Heart left ventricle (tissue), 16 donors: ENCODE measurements around the gene CETN2. TPM values are rescaled to one million over a fixed set of nuclear protein-coding genes. Genes with fewer than 3 reads are reported as not detected.

Experiments
- ATAC-seq, 4 donors: fragments of 200-7000 bp; cut with Tn5 transposase; one replicate each; pipeline ENCODE4 v1.9.1; 2020 to 2022; ENCODE audit warnings: moderate library complexity in 4 of 4, mild to moderate bottlenecking in 3 of 4, moderate number of reproducible peaks in 1 of 4
- DNase-seq, 5 donors: peaks; one replicate each; pipeline ENCODE4 v3.0.0-alpha.2; 2020
- H3K27ac ChIP-seq, 12 donors: fragments of 200-600 bp; sonication (generic) in 4 of 12; one replicate each; pipeline versions ENCODE4 v1.5.0 to v1.8.0; 2016 to 2022; ENCODE audit warnings: mild to moderate bottlenecking in 2 of 12
- H3K27me3 ChIP-seq, 9 donors: fragments of 200-600 bp; sonication (generic) in 2 of 9; one replicate each; pipeline versions ENCODE4 v1.5.1 to v1.8.0; 2016 to 2022; ENCODE audit warnings: mild to moderate bottlenecking in 3 of 9
- H3K36me3 ChIP-seq, 9 donors: fragments of 200-600 bp; sonication (generic) in 2 of 9; one replicate each; pipeline versions ENCODE4 v1.5.0 to v1.8.0; 2018 to 2022; ENCODE audit warnings: mild to moderate bottlenecking in 2 of 9
- H3K4me1 ChIP-seq, 12 donors: fragments of 200-600 bp; sonication (generic) in 4 of 12; one replicate each; pipeline versions ENCODE4 v1.5.0 to v1.8.0; 2016 to 2022; ENCODE audit warnings: mild to moderate bottlenecking in 3 of 12
- H3K4me3 ChIP-seq, 12 donors: fragments of 200-600 bp; sonication (generic) in 4 of 12; one replicate each; pipeline versions ENCODE4 v1.5.0 to v1.8.0; 2017 to 2022; ENCODE audit warnings: mild to moderate bottlenecking in 9 of 12, moderate library complexity in 4 of 12
- H3K9me3 ChIP-seq, 12 donors: fragments of 200-600 bp; sonication (generic) in 4 of 12; one replicate each; pipeline versions ENCODE4 v1.5.0 to v1.8.0; 2016 to 2022; ENCODE audit warnings: mild to moderate bottlenecking in 1 of 12
- CTCF ChIP-seq, 12 donors: fragments of 200-600 bp; sonication (generic) in 4 of 12; IDR thresholded peaks; one replicate each; pipeline versions ENCODE4 v1.5.0 to v1.8.0; 2018 to 2022; ENCODE audit warnings: antibody characterized with exemption in 12 of 12, mild to moderate bottlenecking in 5 of 12
- POLR2A ChIP-seq, 2 donors: fragments of 450-650 bp; IDR thresholded peaks; one replicate each; pipeline ENCODE4 v1.6.1; 2017; ENCODE audit warnings: antibody characterized with exemption in 2 of 2, mild to moderate bottlenecking in 2 of 2, moderate library complexity in 2 of 2
- WGBS, 4 donors: extraction: QIAGEN DNeasy Blood & Tissue Kit in 2 of 4; methylation state at CpG; one replicate each; pipeline versions ENCODE4 v1.1.5 to v1.1.7; 2013 to 2018; 5-methylcytosine and 5-hydroxymethylcytosine counted together
- intact Hi-C, 10 donors: fragments of 100-400 bp; cut with DNase I; formaldehyde crosslinking; loops; one replicate each; pipeline versions ENCODE4 v1.11.1 to v1.14.2; 2022
- polyA plus RNA-seq, 2 donors: library from polyadenylated mRNA; stranded (reverse); fragments of 200-250 nt; gene quantifications; one replicate each; pipeline ENCODE4 v1.2.3, GENCODE V29; 2013
- total RNA-seq, 9 donors: library from RNA; depleted of rRNA in 2 of 9; stranded (reverse); fragments of >200 nt in 2 of 9; fragmentation: NEBNext Ultra II Directional in 3 of 9; extraction: Animal tissue kit (Norgen Biotek cat#: 25700) in 3 of 9; gene quantifications; one replicate each; pipeline versions ENCODE4 v1.1.0 to v1.2.4, GENCODE V29; 2016 to 2023
- donor health status: ischemic (EF 13 %, LVEDD 7.1; RV severe dilation, severe dysfunction).
- donor health status: healthy with polysubstance abuse.
- donor health status: DM: no; HTN: yes; CAD: no.
- donor health status: DM: no; HTN: no; CAD: no.
- donor health status: ischemic (EF 25% LVEDD 6.9; RV normal size, moderate dysfunction).
- donor health status: ischemic (EF 25% LVEDD 5.7; RV mildly dilated, moderate dysfunction).
- donor health status: healthy.
- donor health status: DM: yes; HTN: yes; CAD: no.
- donor health status: ischemic (EF 35%, LVEDD 5.7; RV mildly dilated, moderate dysfunction).
- donor health status: nonischemic (EF 11% LVEDD 7.7; RV severe dilation, severe dysfunction).
- donor health status: DM: yes; HTN: yes; CAD: no.
- donor health status: PGD.
- donor health status: ischemic (EF 29% LVEDD 5.4; RV normal size, mild dysfunction).
- donor health status: nonischemic (EF 23%, LVEDD 6.1; RV moderate dilation, normal function).

Gene CETN2
- total and polyA plus RNA-seq, 11 donors = 18.8 to 37.0 (median 25.8) TPM

GRCh38 chrX:152823657-152824056, 6.9 kb downstream of the CETN2 start:
- H3K4me3 ChIP-seq = no peak overlapping the region

GRCh38 chrX:152822383-152823086, 8.0 kb downstream of the CETN2 start:
- peaks cover 0 to 26% (median 0%) of the 10 kb centered on the region in 9 donors for H3K27me3 ChIP-seq
- intact Hi-C loops = loop anchor here in 2 of 10 donors (5.0 to 10.0 kb wide), 2 partner anchors 1068 to 1070 kb away; no protein-coding TSS in a partner anchor
- DNase-seq = no peak
- H3K9me3 ChIP-seq = no peaks in the 10 kb centered on the region
- H3K4me3 ChIP-seq = no peak overlapping the region
- 62 to 75% (median 69%) methylated on average over 6 of the region's 6 CpGs for WGBS, 4 donors
- H3K27ac ChIP-seq = no peak overlapping the region
- ATAC-seq = no peak
- H3K4me1 ChIP-seq = no peaks in the 10 kb centered on the region
- H3K36me3 ChIP-seq = peaks cover 0 to 9% (median 3%) of the 10 kb centered on the region in 9 donors
- TF ChIP-seq POLR2A (IDR thresholded peaks at IDR 0.05) = no peak
- TF ChIP-seq CTCF (IDR thresholded peaks at IDR 0.05) = no peak

More at GRCh38 chrX:152823657-152824056, 6.9 kb downstream of the CETN2 start:
- Histone ChIP-seq H3K9me3 (no peaks in the 10 kb centered on the region), H3K4me1 (no peaks in the 10 kb centered on the region), H3K27ac (no peak overlapping the region), H3K36me3 (peaks cover 0 to 19% (median 8%) of the 10 kb centered on the region in 9 donors), H3K27me3 (peaks cover 0 to 26% (median 0%) of the 10 kb centered on the region in 9 donors)
- intact Hi-C loops = loop anchor here in 2 of 10 donors (5.0 to 10.0 kb wide), 2 partner anchors 1069 to 1071 kb away; no protein-coding TSS in a partner anchor
- TF ChIP-seq CTCF (IDR thresholded peaks at IDR 0.05) (no peak), POLR2A (IDR thresholded peaks at IDR 0.05) (no peak)
- no peak for ATAC-seq
- 62 to 76% (median 69%) methylated on average over 6 of the region's 6 CpGs for WGBS, 4 donors
- no peak for DNase-seq

GRCh38 chrX:152821145-152821765, 9.3 kb downstream of the CETN2 start:
- DNase-seq (no peak), ATAC-seq (no peak)
- 51 to 57% (median 52%) methylated on average over 3 of the region's 3 CpGs for WGBS, 4 donors
- H3K27me3 ChIP-seq = peaks cover 0 to 26% (median 0%) of the 10 kb centered on the region in 9 donors
- no peaks in the 10 kb centered on the region for H3K9me3 ChIP-seq
- no peaks in the 10 kb centered on the region for H3K36me3 ChIP-seq
- no peak overlapping the region for H3K4me3 ChIP-seq
- TF ChIP-seq CTCF (IDR thresholded peaks at IDR 0.05) (peak in 11 of 12 donors; percentile 14 to 56 (median 36)), POLR2A (IDR thresholded peaks at IDR 0.05) (no peak)
- no peaks in the 10 kb centered on the region for H3K4me1 ChIP-seq
- intact Hi-C loops = loop anchor here in 2 of 10 donors (5.0 to 10.0 kb wide), 2 partner anchors 1066 to 1069 kb away; no protein-coding TSS in a partner anchor
- H3K27ac ChIP-seq = no peak overlapping the region

- H3K4me3 ChIP-seq = no peak overlapping the region
- DNase-seq (no peak), ATAC-seq (no peak)
- no peak for TF ChIP-seq POLR2A (IDR thresholded peaks at IDR 0.05)
- no peak for TF ChIP-seq CTCF (IDR thresholded peaks at IDR 0.05)
- 79 to 92% (median 87%) methylated on average over 7 of the region's 7 CpGs for WGBS, 4 donors
- H3K9me3 ChIP-seq = no peaks in the 10 kb centered on the region
- intact Hi-C loops = loop anchor here in 8 of 10 donors (5.0 to 10.0 kb wide), 4 partner anchors 175 to 1067 kb away; no protein-coding TSS in a partner anchor
- no peaks in the 10 kb centered on the region for H3K4me1 ChIP-seq
- H3K27ac ChIP-seq = no peak overlapping the region
- H3K27me3 ChIP-seq = peaks cover 0 to 27% (median 0%) of the 10 kb centered on the region in 9 donors
- H3K36me3 ChIP-seq = no peaks in the 10 kb centered on the region
Measured at GRCh38 chrX:152819732-152820131, 10.8 kb downstream of the CETN2 start.
